ENCODE measurements around the gene RPS19.

GRCh38 chr19:41920882-41921576, 61.0 kb downstream of the RPS19 start:
- TF ChIP-seq CTCF (IDR thresholded peaks at IDR 0.05; ENCODE audit: low read depth, low read length, missing input control) = no peak
- TF ChIP-seq RAD21 (IDR thresholded peaks at IDR 0.05) = no peak
- no peak for TF ChIP-seq FOXA1 (IDR thresholded peaks at IDR 0.05)
- no peak for TF ChIP-seq YY1 (IDR thresholded peaks at IDR 0.05)
- TF ChIP-seq TAF1 (conservative IDR thresholded peaks at IDR 0.05) = no peak
- TF ChIP-seq, protein P1, sequence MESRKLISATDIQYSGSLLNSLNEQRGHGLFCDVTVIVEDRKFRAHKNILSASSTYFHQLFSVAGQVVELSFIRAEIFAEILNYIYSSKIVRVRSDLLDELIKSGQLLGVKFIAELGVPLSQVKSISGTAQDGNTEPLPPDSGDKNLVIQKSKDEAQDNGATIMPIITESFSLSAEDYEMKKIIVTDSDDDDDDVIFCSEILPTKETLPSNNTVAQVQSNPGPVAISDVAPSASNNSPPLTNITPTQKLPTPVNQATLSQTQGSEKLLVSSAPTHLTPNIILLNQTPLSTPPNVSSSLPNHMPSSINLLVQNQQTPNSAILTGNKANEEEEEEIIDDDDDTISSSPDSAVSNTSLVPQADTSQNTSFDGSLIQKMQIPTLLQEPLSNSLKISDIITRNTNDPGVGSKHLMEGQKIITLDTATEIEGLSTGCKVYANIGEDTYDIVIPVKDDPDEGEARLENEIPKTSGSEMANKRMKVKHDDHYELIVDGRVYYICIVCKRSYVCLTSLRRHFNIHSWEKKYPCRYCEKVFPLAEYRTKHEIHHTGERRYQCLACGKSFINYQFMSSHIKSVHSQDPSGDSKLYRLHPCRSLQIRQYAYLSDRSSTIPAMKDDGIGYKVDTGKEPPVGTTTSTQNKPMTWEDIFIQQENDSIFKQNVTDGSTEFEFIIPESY (IDR thresholded peaks at IDR 0.05) = no peak
- TF ChIP-seq, protein P2, sequence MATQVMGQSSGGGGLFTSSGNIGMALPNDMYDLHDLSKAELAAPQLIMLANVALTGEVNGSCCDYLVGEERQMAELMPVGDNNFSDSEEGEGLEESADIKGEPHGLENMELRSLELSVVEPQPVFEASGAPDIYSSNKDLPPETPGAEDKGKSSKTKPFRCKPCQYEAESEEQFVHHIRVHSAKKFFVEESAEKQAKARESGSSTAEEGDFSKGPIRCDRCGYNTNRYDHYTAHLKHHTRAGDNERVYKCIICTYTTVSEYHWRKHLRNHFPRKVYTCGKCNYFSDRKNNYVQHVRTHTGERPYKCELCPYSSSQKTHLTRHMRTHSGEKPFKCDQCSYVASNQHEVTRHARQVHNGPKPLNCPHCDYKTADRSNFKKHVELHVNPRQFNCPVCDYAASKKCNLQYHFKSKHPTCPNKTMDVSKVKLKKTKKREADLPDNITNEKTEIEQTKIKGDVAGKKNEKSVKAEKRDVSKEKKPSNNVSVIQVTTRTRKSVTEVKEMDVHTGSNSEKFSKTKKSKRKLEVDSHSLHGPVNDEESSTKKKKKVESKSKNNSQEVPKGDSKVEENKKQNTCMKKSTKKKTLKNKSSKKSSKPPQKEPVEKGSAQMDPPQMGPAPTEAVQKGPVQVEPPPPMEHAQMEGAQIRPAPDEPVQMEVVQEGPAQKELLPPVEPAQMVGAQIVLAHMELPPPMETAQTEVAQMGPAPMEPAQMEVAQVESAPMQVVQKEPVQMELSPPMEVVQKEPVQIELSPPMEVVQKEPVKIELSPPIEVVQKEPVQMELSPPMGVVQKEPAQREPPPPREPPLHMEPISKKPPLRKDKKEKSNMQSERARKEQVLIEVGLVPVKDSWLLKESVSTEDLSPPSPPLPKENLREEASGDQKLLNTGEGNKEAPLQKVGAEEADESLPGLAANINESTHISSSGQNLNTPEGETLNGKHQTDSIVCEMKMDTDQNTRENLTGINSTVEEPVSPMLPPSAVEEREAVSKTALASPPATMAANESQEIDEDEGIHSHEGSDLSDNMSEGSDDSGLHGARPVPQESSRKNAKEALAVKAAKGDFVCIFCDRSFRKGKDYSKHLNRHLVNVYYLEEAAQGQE (IDR thresholded peaks at IDR 0.05) = no peak
- TF ChIP-seq GABPA (IDR thresholded peaks at IDR 0.05 in 1 of 2, conservative IDR thresholded peaks at IDR 0.05 in 1 of 2) = no peak
